HG02981 (cell line): Measurements from ENCODE around the gene TMEM121B.

Experiments used
- ATAC-seq: cut with Tn5 transposase; IDR thresholded peaks from one replicate; pipeline ENCODE4 v1.9.1; 2021; ENCODE audit warnings: mild to moderate bottlenecking, moderate library complexity; ENCODE audit not compliant: unreplicated experiment

The TMEM121B gene

GRCh38 chr22:17113600-17113999, 7.6 kb downstream of the TMEM121B start:
- ATAC-seq: no peak

- ATAC-seq: no peak
These were observed 8.6 kb downstream of the TMEM121B start for GRCh38 chr22:17112491-17113042.

GRCh38 chr22:17110791-17111550, 10.2 kb downstream of the TMEM121B start:
- no peak for ATAC-seq

- ATAC-seq: no peak
These were observed 11.2 kb downstream of the TMEM121B start for GRCh38 chr22:17109976-17110375.

- no peak for ATAC-seq
These were observed 11.9 kb downstream of the TMEM121B start for GRCh38 chr22:17109113-17109865.

- no peak for ATAC-seq
These were observed 12.7 kb downstream of the TMEM121B start for GRCh38 chr22:17108256-17109112.

GRCh38 chr22:17107547-17107810, 13.7 kb downstream of the TMEM121B start:
- ATAC-seq: no peak

- ATAC-seq: no peak
These were observed 14.2 kb downstream of the TMEM121B start for GRCh38 chr22:17106785-17107546.

GRCh38 chr22:17106161-17106784, 14.9 kb downstream of the TMEM121B start:
- ATAC-seq: no peak

- ATAC-seq: no peak
These were observed 15.7 kb downstream of the TMEM121B start for GRCh38 chr22:17105143-17106129.

- no peak for ATAC-seq
These were observed 16.7 kb downstream of the TMEM121B start for GRCh38 chr22:17104336-17104935.

- no peak for ATAC-seq
These were observed 17.8 kb downstream of the TMEM121B start for GRCh38 chr22:17103351-17103750.

- ATAC-seq: no peak
These were observed 18.9 kb downstream of the TMEM121B start for GRCh38 chr22:17102297-17102667.

- no peak for ATAC-seq
These were observed 19.5 kb downstream of the TMEM121B start for GRCh38 chr22:17101475-17102296.

- ATAC-seq: no peak
These were observed 20.5 kb downstream of the TMEM121B start for GRCh38 chr22:17100621-17101020.

GRCh38 chr22:17098379-17098819, 22.8 kb downstream of the TMEM121B start:
- ATAC-seq: no peak

- no peak for ATAC-seq
These were observed 23.5 kb downstream of the TMEM121B start for GRCh38 chr22:17097701-17098100.

GRCh38 chr22:17097062-17097461, 24.1 kb downstream of the TMEM121B start:
- ATAC-seq: no peak
